Thyroid gland (tissue), 4 donors: ENCODE measurements around the gene OR2S2.

Source experiments
- POLR2A ChIP-seq, 2 donors: fragments of 450-650 bp; IDR thresholded peaks; one replicate each; pipeline ENCODE4 v1.6.1; 2017; ENCODE audit warnings: antibody characterized with exemption in 2 of 2, mild to moderate bottlenecking in 2 of 2, moderate library complexity in 1 of 2
- TF ChIP-seq, protein P1 (sequence below), 6 experiments: fragments of 200-600 bp in 3 of 6; fragments of 450-650 bp in 3 of 6; sonication (generic) in 3 of 6; IDR thresholded peaks; one replicate each; pipeline ENCODE4 v1.5.1; 2016 to 2019; ENCODE audit warnings: antibody characterized with exemption in 6 of 6, mild to moderate bottlenecking in 2 of 6, inconsistent platforms in 1 of 6, moderate library complexity in 1 of 6

DNA sequence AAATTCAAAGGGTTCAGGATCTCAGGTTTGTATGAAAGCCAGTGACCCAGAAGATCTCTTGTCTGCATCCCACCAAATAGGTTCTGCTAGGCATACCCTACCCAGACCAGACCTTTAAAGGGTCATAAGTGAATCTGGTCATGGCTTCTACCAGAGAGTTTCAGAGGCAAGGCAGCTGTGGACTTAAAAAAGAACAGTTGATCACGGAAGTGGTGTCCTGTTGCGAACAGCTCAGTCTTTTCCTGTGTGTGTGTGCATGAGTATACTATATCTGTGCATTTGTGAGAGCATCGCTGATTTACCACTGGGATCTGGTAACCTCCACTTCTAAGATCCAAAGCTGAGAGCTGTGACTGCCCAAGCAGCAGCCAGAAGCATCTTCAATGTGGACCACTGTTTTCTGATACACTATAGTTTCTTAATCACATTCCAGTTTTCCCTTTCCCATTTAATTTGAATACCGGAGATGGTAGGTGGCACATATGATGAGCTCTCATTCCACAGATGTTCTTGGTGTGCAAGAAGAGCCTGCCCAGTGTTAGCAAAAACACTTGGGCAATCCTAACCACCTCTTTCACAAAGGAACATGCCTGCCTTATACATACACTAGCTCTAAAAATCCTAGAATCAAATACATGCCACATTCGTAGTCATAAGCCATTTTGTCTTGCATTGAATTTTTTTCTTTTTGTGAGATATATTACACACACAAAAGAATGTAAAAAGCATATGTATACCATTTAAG lies 36.2 kb upstream of the OR2S2 start:
- TF ChIP-seq, protein P1, sequence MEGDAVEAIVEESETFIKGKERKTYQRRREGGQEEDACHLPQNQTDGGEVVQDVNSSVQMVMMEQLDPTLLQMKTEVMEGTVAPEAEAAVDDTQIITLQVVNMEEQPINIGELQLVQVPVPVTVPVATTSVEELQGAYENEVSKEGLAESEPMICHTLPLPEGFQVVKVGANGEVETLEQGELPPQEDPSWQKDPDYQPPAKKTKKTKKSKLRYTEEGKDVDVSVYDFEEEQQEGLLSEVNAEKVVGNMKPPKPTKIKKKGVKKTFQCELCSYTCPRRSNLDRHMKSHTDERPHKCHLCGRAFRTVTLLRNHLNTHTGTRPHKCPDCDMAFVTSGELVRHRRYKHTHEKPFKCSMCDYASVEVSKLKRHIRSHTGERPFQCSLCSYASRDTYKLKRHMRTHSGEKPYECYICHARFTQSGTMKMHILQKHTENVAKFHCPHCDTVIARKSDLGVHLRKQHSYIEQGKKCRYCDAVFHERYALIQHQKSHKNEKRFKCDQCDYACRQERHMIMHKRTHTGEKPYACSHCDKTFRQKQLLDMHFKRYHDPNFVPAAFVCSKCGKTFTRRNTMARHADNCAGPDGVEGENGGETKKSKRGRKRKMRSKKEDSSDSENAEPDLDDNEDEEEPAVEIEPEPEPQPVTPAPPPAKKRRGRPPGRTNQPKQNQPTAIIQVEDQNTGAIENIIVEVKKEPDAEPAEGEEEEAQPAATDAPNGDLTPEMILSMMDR (IDR thresholded peaks at IDR 0.05) = no peak
- TF ChIP-seq POLR2A (IDR thresholded peaks at IDR 0.05) = no peak
